KMS-11 (cell line): ENCODE measurements around the gene TAP1.

Source experiments
- H2AFZ ChIP-seq: fragments of 200-600 bp; sonication (generic); 2 replicates; pipeline ENCODE4 v1.6.1; 2016; ENCODE audit warnings: antibody characterized with exemption, mixed run types, low read depth
- H3K27ac ChIP-seq: fragments of 200-600 bp; sonication (generic); 2 replicates; pipeline ENCODE4 v1.6.1; 2016; ENCODE audit warnings: mild to moderate bottlenecking, mixed run types
- H3K27me3 ChIP-seq: fragments of 200-600 bp; sonication (generic); 2 replicates; pipeline ENCODE4 v1.6.1; 2017; ENCODE audit warnings: mild to moderate bottlenecking, low read depth, mixed run types, moderate library complexity; ENCODE audit not compliant: insufficient read depth
- H3K36me3 ChIP-seq: fragments of 200-600 bp; sonication (generic); 2 replicates; pipeline ENCODE4 v1.6.1; 2017; ENCODE audit warnings: mild to moderate bottlenecking, mixed run types; ENCODE audit not compliant: insufficient read depth
- H3K4me1 ChIP-seq: fragments of 200-600 bp; sonication (generic); 2 replicates; pipeline ENCODE4 v1.6.1; 2016; ENCODE audit warnings: mild to moderate bottlenecking, low read depth, mixed run types; ENCODE audit not compliant: poor library complexity, severe bottlenecking
- H3K4me2 ChIP-seq: fragments of 200-600 bp; sonication (generic); 2 replicates; pipeline ENCODE4 v1.7.0; 2016; ENCODE audit warnings: mild to moderate bottlenecking, mixed run types
- H3K4me3 ChIP-seq: fragments of 200-600 bp; sonication (generic); IDR thresholded peaks from 2 replicates; pipeline ENCODE4 v1.6.1; 2017; ENCODE audit warnings: low read depth, low read length, mixed read lengths; ENCODE audit not compliant: insufficient read depth
- H3K79me2 ChIP-seq: fragments of 200-600 bp; sonication (generic); 2 replicates; pipeline ENCODE4 v1.6.1; 2016; ENCODE audit warnings: low read depth, mixed run types; ENCODE audit not compliant: insufficient read depth
- H3K9ac ChIP-seq: fragments of 200-600 bp; sonication (generic); 2 replicates; pipeline ENCODE4 v1.6.1; 2016; ENCODE audit warnings: mild to moderate bottlenecking, mixed run types
- H4K20me1 ChIP-seq: fragments of 200-600 bp; sonication (generic); 2 replicates; pipeline ENCODE4 v1.6.1; 2016; ENCODE audit warnings: mild to moderate bottlenecking, mixed run types; ENCODE audit not compliant: insufficient read depth
- CTCF ChIP-seq: fragments of 200-600 bp; sonication (generic); conservative IDR thresholded peaks from 2 replicates; pipeline ENCODE4 v1.6.1; 2017; ENCODE audit warnings: low read depth, mild to moderate bottlenecking, antibody characterized with exemption, low read length, moderate library complexity, mixed read lengths

Gene TAP1

GRCh38 chr6:32853541-32854375 is at the start of gene TAP1, which contains the start of gene PSMB9:
TSS of gene TAP1 (minus strand) at chr6:32853704. CDS start at chr6:32853636, 68 bp downstream.
TSS of gene PSMB9 (plus strand) at chr6:32854192. CDS start at chr6:32854230, 38 bp downstream.
- Histone ChIP-seq H3K9ac (peak within 1 kb of the TSS; percentile 75), H4K20me1 (no peaks in the 10 kb centered on the region), H3K4me3 (peak within 1 kb of the TSS; percentile 26), H3K4me1 (peaks cover 22% of the 10 kb centered on the region), H3K4me2 (peak within 1 kb of the TSS; percentile 90), H3K79me2 (peaks cover 31% of the 10 kb centered on the region), H3K36me3 (no peaks in the 10 kb centered on the region; the same call in 1 of the 2 replicates), H2AFZ (peak within 1 kb of the TSS; percentile 72), H3K27ac (peak within 1 kb of the TSS; percentile 67), H3K27me3 (no peaks in the 10 kb centered on the region)
- peak; percentile 56 for TF ChIP-seq CTCF

- no peak overlapping the region for H3K4me3 ChIP-seq
- TF ChIP-seq CTCF: no peak
- no peak overlapping the region for H3K27ac ChIP-seq
- no peaks in the 10 kb centered on the region; the same call in 1 of the 2 replicates for H3K79me2 ChIP-seq
- peak overlapping the region; percentile 51; the same call in 1 of the 2 replicates for H3K9ac ChIP-seq
- H3K27me3 ChIP-seq: no peaks in the 10 kb centered on the region
- H4K20me1 ChIP-seq: no peaks in the 10 kb centered on the region
- H2AFZ ChIP-seq: peak overlapping the region; percentile 85
- H3K4me1 ChIP-seq: no peaks in the 10 kb centered on the region
- H3K36me3 ChIP-seq: no peaks in the 10 kb centered on the region
- peak overlapping the region; percentile 87 for H3K4me2 ChIP-seq
These were observed 41.5 kb upstream of the TAP1 start for GRCh38 chr6:32895006-32895345.

GRCh38 chr6:32894085-32895005 is 40.8 kb upstream of the TAP1 start:
- no peak for TF ChIP-seq CTCF
- no peaks in the 10 kb centered on the region for H3K36me3 ChIP-seq
- no peak overlapping the region for H3K4me3 ChIP-seq
- no peaks in the 10 kb centered on the region for H3K4me1 ChIP-seq
- H3K27me3 ChIP-seq: no peaks in the 10 kb centered on the region
- H3K27ac ChIP-seq: peak overlapping the region; percentile 27; the same call in 1 of the 2 replicates
- peak overlapping the region; percentile 51; the same call in 1 of the 2 replicates for H3K9ac ChIP-seq
- peak overlapping the region; percentile 85 for H2AFZ ChIP-seq
- no peaks in the 10 kb centered on the region for H4K20me1 ChIP-seq
- H3K4me2 ChIP-seq: peak overlapping the region; percentile 87
- H3K79me2 ChIP-seq: no peaks in the 10 kb centered on the region; the same call in 1 of the 2 replicates

- Histone ChIP-seq H3K4me1 (no peaks in the 10 kb centered on the region), H3K9ac (no peak overlapping the region), H3K36me3 (no peaks in the 10 kb centered on the region), H4K20me1 (no peaks in the 10 kb centered on the region), H3K27me3 (no peaks in the 10 kb centered on the region), H3K27ac (no peak overlapping the region), H3K4me3 (no peak overlapping the region), H2AFZ (no peak overlapping the region), H3K79me2 (no peaks in the 10 kb centered on the region), H3K4me2 (no peak overlapping the region)
- TF ChIP-seq CTCF: no peak
These were observed 37.3 kb upstream of the TAP1 start for GRCh38 chr6:32890831-32891230.
